IMR-90 (cell line): ENCODE measurements around the gene RNF149.
"Not testable (repeated sequence)": the region's sequence is repeated elsewhere in the genome, so short reads cannot be mapped to it uniquely, and the experiment has no call there.

ENCODE experiments used
- CEBPB ChIP-seq: IDR thresholded peaks from 2 replicates; pipeline ENCODE4 v1.6.1; 2012; ENCODE audit warnings: low read depth, low read length, improper control_type of control experiment
- CHD1 ChIP-seq: IDR thresholded peaks from 2 replicates; pipeline ENCODE4 v1.6.1; 2012; ENCODE audit warnings: low read depth, low read length, improper control_type of control experiment
- ELK1 ChIP-seq: fragments of 150-350 bp; IDR thresholded peaks from 2 replicates; pipeline ENCODE4 v1.6.1; 2016; ENCODE audit warnings: low read depth, mild to moderate bottlenecking, low read length, moderate library complexity, borderline replicate concordance
- FOS ChIP-seq: fragments of 150-350 bp; IDR thresholded peaks from 2 replicates; pipeline ENCODE4 v1.6.1; 2016; ENCODE audit warnings: low read depth, low read length
- MAFK ChIP-seq: IDR thresholded peaks from 2 replicates; pipeline ENCODE4 v1.6.1; 2012; ENCODE audit warnings: low read depth, low read length, improper control_type of control experiment
- MAZ ChIP-seq: IDR thresholded peaks from 2 replicates; pipeline ENCODE4 v1.6.1; 2012; ENCODE audit warnings: low read depth, mild to moderate bottlenecking, low read length, improper control_type of control experiment, moderate library complexity, borderline replicate concordance
- MXI1 ChIP-seq: IDR thresholded peaks from 2 replicates; pipeline ENCODE4 v1.6.1; 2012; ENCODE audit warnings: low read depth, mild to moderate bottlenecking, low read length, moderate library complexity, borderline replicate concordance
- POLR2A ChIP-seq: IDR thresholded peaks from 2 replicates; pipeline ENCODE4 v1.6.1; 2012; ENCODE audit warnings: mild to moderate bottlenecking, low read depth, low read length
- RAD21 ChIP-seq: IDR thresholded peaks from 2 replicates; pipeline ENCODE4 v1.6.1; 2012; ENCODE audit warnings: low read length, improper control_type of control experiment
- RCOR1 ChIP-seq: IDR thresholded peaks from 2 replicates; pipeline ENCODE4 v1.6.1; 2012; ENCODE audit warnings: mild to moderate bottlenecking, low read length, improper control_type of control experiment; ENCODE audit not compliant: insufficient replicate concordance
- RFX5 ChIP-seq: IDR thresholded peaks from 2 replicates; pipeline ENCODE4 v1.8.0; 2012; ENCODE audit warnings: low read depth, mild to moderate bottlenecking, low read length, moderate library complexity
- SMC3 ChIP-seq: fragments of 150-350 bp; IDR thresholded peaks from 2 replicates; pipeline ENCODE4 v1.6.1; 2016; ENCODE audit warnings: low read depth, mild to moderate bottlenecking, antibody characterized with exemption, low read length, moderate library complexity
- TF ChIP-seq, protein P1 (sequence below): conservative IDR thresholded peaks from 2 replicates; pipeline ENCODE4 v1.5.1; 2012; ENCODE audit warnings: mild to moderate bottlenecking, low read depth, low read length, improper control_type of control experiment
- TF ChIP-seq, protein P2 (sequence below): fragments of 150-350 bp; IDR thresholded peaks from 2 replicates; pipeline ENCODE4 v1.6.1; 2017; ENCODE audit warnings: mild to moderate bottlenecking, antibody characterized with exemption, low read length, low read depth

- TF ChIP-seq, protein P1, sequence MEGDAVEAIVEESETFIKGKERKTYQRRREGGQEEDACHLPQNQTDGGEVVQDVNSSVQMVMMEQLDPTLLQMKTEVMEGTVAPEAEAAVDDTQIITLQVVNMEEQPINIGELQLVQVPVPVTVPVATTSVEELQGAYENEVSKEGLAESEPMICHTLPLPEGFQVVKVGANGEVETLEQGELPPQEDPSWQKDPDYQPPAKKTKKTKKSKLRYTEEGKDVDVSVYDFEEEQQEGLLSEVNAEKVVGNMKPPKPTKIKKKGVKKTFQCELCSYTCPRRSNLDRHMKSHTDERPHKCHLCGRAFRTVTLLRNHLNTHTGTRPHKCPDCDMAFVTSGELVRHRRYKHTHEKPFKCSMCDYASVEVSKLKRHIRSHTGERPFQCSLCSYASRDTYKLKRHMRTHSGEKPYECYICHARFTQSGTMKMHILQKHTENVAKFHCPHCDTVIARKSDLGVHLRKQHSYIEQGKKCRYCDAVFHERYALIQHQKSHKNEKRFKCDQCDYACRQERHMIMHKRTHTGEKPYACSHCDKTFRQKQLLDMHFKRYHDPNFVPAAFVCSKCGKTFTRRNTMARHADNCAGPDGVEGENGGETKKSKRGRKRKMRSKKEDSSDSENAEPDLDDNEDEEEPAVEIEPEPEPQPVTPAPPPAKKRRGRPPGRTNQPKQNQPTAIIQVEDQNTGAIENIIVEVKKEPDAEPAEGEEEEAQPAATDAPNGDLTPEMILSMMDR = not testable (repeated sequence)
- TF ChIP-seq SMC3, POLR2A, RAD21, MXI1, CHD1, FOS, RFX5, CEBPB, MAFK, RCOR1, MAZ, ELK1: not testable (repeated sequence)
- TF ChIP-seq, protein P2, sequence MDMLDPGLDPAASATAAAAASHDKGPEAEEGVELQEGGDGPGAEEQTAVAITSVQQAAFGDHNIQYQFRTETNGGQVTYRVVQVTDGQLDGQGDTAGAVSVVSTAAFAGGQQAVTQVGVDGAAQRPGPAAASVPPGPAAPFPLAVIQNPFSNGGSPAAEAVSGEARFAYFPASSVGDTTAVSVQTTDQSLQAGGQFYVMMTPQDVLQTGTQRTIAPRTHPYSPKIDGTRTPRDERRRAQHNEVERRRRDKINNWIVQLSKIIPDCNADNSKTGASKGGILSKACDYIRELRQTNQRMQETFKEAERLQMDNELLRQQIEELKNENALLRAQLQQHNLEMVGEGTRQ = not testable (repeated sequence)
Measured at GRCh38 chr2:101248756-101249155, 59.7 kb downstream of the RNF149 start.
